Esophagus muscularis mucosa (tissue), 4 donors: ENCODE results near the gene ZNF446.

Source experiments
- CTCF ChIP-seq, 3 experiments: fragments of 200-600 bp in 2 of 3; fragments of 450-650 bp in 1 of 3; sonication (generic) in 2 of 3; IDR thresholded peaks; one replicate each; pipeline ENCODE4 v1.5.1; 2017 to 2019; ENCODE audit warnings: antibody characterized with exemption in 3 of 3, mild to moderate bottlenecking in 2 of 3, moderate library complexity in 1 of 3
- EP300 ChIP-seq: sonication (generic); formaldehyde crosslinking; IDR thresholded peaks from one replicate; pipeline ENCODE4 v1.6.1; 2017; ENCODE audit warnings: antibody characterized with exemption
- POLR2A ChIP-seq: fragments of 450-650 bp; IDR thresholded peaks from one replicate; pipeline ENCODE4 v1.6.1; 2017; ENCODE audit warnings: antibody characterized with exemption, moderate library complexity, mild to moderate bottlenecking, low read depth
- POLR2AphosphoS5 ChIP-seq, 2 donors: sonication (generic); formaldehyde crosslinking; IDR thresholded peaks; one replicate each; pipeline ENCODE4 v1.6.1; 2017; ENCODE audit warnings: antibody characterized with exemption in 2 of 2

- TF ChIP-seq POLR2AphosphoS5 (IDR thresholded peaks at IDR 0.05) = no peak
- no peak for TF ChIP-seq CTCF (IDR thresholded peaks at IDR 0.05)
- no peak for TF ChIP-seq POLR2A
- no peak for TF ChIP-seq EP300
These were observed 33.6 kb downstream of the ZNF446 start for GRCh38 chr19:58509731-58510083.
